GM21576 (cell line): ENCODE data around the gene IKZF1.
A peak's percentile ranks its signal among the peaks of the same experiment; 100 is the strongest.

Experiments
- ATAC-seq: cut with Tn5 transposase; IDR thresholded peaks from one replicate; pipeline ENCODE4 v1.9.1; 2021; ENCODE audit warnings: mild to moderate bottlenecking, moderate library complexity; ENCODE audit not compliant: unreplicated experiment

IKZF1 gene

GRCh38 chr7:50368366-50368765 is 63.9 kb downstream of the IKZF1 start:
- ATAC-seq, result no peak

- ATAC-seq, result no peak
Observed at GRCh38 chr7:50369143-50370026, 64.9 kb downstream of the IKZF1 start.

- no peak for ATAC-seq
Observed at GRCh38 chr7:50370884-50371283, 66.4 kb downstream of the IKZF1 start.

- ATAC-seq, result no peak
Observed at GRCh38 chr7:50371551-50372021, 67.1 kb downstream of the IKZF1 start.

GRCh38 chr7:50372923-50373322 is 68.4 kb downstream of the IKZF1 start:
- no peak for ATAC-seq

- ATAC-seq, result no peak
Observed at GRCh38 chr7:50376056-50376820, 71.7 kb downstream of the IKZF1 start.

- ATAC-seq, result no peak
Observed at GRCh38 chr7:50377356-50377755, 72.8 kb downstream of the IKZF1 start.

GRCh38 chr7:50379082-50379481 is 74.6 kb downstream of the IKZF1 start:
- no peak for ATAC-seq

- no peak for ATAC-seq
Observed at GRCh38 chr7:50379539-50379938, 75.0 kb downstream of the IKZF1 start.

- no peak for ATAC-seq
Observed at GRCh38 chr7:50382455-50382854, 77.9 kb downstream of the IKZF1 start.

GRCh38 chr7:50387351-50387750 is 82.8 kb downstream of the IKZF1 start:
- ATAC-seq, result no peak

GRCh38 chr7:50389961-50390360 is 85.4 kb downstream of the IKZF1 start:
- ATAC-seq, result no peak

GRCh38 chr7:50391386-50391785 is 86.9 kb downstream of the IKZF1 start:
- ATAC-seq, result no peak

GRCh38 chr7:50393076-50393475 is 88.6 kb downstream of the IKZF1 start:
- ATAC-seq, result no peak

- ATAC-seq, result no peak
Observed at GRCh38 chr7:50393547-50394252, 89.2 kb downstream of the IKZF1 start.

GRCh38 chr7:50394315-50394714 is 89.8 kb downstream of the IKZF1 start:
- ATAC-seq, result no peak

- no peak for ATAC-seq
Observed at GRCh38 chr7:50396856-50397255, 92.3 kb downstream of the IKZF1 start.

GRCh38 chr7:50397320-50397970 is 92.9 kb downstream of the IKZF1 start:
- peak; percentile 57 for ATAC-seq

- no peak for ATAC-seq
Observed at GRCh38 chr7:50397971-50398324, 93.4 kb downstream of the IKZF1 start.

GRCh38 chr7:50399206-50399605 is 94.7 kb downstream of the IKZF1 start:
- ATAC-seq, result no peak

GRCh38 chr7:50399635-50400034 is 95.1 kb downstream of the IKZF1 start:
- no peak for ATAC-seq
